Mesenchymal stem cell (in vitro differentiated cells and primary cell): ENCODE results near the gene DZANK1.

ENCODE experiments used
- DNase-seq: peaks from one replicate; pipeline ENCODE4 v3.0.0-alpha.2; 2013
- H2AFZ ChIP-seq: one replicate; pipeline ENCODE4 v1.6.1; 2013; ENCODE audit warnings: low read depth, mild to moderate bottlenecking, control low read depth, inconsistent platforms, low read length, moderate library complexity
- H2AK5ac ChIP-seq: 2 replicates; pipeline ENCODE4 v1.6.1; 2013; ENCODE audit warnings: low read length, moderate library complexity, mild to moderate bottlenecking, inconsistent platforms; ENCODE audit not compliant: severe bottlenecking
- H2BK120ac ChIP-seq: one replicate; pipeline ENCODE4 v1.6.1; 2013; ENCODE audit warnings: low read depth, mild to moderate bottlenecking, inconsistent platforms, low read length, moderate library complexity
- H2BK12ac ChIP-seq, 2 experiments: one replicate each; pipeline ENCODE4 v1.6.1; 2013; ENCODE audit warnings: inconsistent platforms in 2 of 2, low read length in 2 of 2, mild to moderate bottlenecking in 2 of 2, moderate library complexity in 2 of 2, control low read depth in 1 of 2
- H2BK15ac ChIP-seq: one replicate; pipeline ENCODE4 v1.6.1; 2013; ENCODE audit warnings: mild to moderate bottlenecking, low read depth, inconsistent platforms; ENCODE audit not compliant: poor library complexity, severe bottlenecking
- H2BK5ac ChIP-seq: 2 replicates; pipeline ENCODE4 v1.6.1; 2013; ENCODE audit warnings: low read depth, mild to moderate bottlenecking, low read length, control low read depth, inconsistent platforms; ENCODE audit not compliant: poor library complexity, severe bottlenecking
- H3K14ac ChIP-seq, 2 experiments: one replicate each; pipeline ENCODE4 v1.6.1; 2013; ENCODE audit warnings: inconsistent platforms in 2 of 2, low read length in 2 of 2, control low read depth in 1 of 2, mild to moderate bottlenecking in 1 of 2, moderate library complexity in 1 of 2
- H3K18ac ChIP-seq, 2 experiments: one replicate each; pipeline ENCODE4 v1.6.1; 2013; ENCODE audit warnings: inconsistent platforms in 2 of 2, low read length in 2 of 2, control low read depth in 1 of 2, low read depth in 1 of 2, mild to moderate bottlenecking in 1 of 2
- H3K23ac ChIP-seq, 2 experiments: one replicate each; pipeline ENCODE4 v1.6.1; 2013; ENCODE audit warnings: inconsistent platforms in 2 of 2, low read length in 2 of 2, mild to moderate bottlenecking in 2 of 2, moderate library complexity in 2 of 2, control low read depth in 1 of 2
- H3K27ac ChIP-seq: 2 replicates; pipeline ENCODE4 v1.5.1; 2013; ENCODE audit warnings: mild to moderate bottlenecking, moderate library complexity, low read length, control low read depth, inconsistent platforms; ENCODE audit not compliant: poor library complexity, severe bottlenecking
- H3K27me3 ChIP-seq, 2 experiments: 2 replicates each; pipeline versions ENCODE4 v1.6.1 to v1.7.0; 2013; ENCODE audit warnings: low read length in 2 of 2, mild to moderate bottlenecking in 2 of 2, moderate library complexity in 2 of 2, control low read depth in 1 of 2, inconsistent platforms in 1 of 2; ENCODE audit not compliant: control insufficient read depth in 1 of 2, insufficient read depth in 1 of 2
- H3K36me3 ChIP-seq, 2 experiments: 2 replicates each; pipeline versions ENCODE4 v1.6.1 to v1.7.0; 2013; ENCODE audit warnings: low read length in 2 of 2, control low read depth in 1 of 2, inconsistent platforms in 1 of 2, low read depth in 1 of 2, mild to moderate bottlenecking in 1 of 2; ENCODE audit not compliant: insufficient read depth in 2 of 2, control insufficient read depth in 1 of 2
- H3K4ac ChIP-seq, 2 experiments: one replicate each; pipeline ENCODE4 v1.6.1; 2013; ENCODE audit warnings: inconsistent platforms in 2 of 2, low read length in 2 of 2, mild to moderate bottlenecking in 2 of 2, moderate library complexity in 2 of 2, control low read depth in 1 of 2, low read depth in 1 of 2
- H3K4me1 ChIP-seq: 2 replicates; pipeline ENCODE4 v1.6.1; 2013; ENCODE audit warnings: low read depth, low read length, control low read depth; ENCODE audit not compliant: control insufficient read depth, insufficient read depth
- H3K4me2 ChIP-seq: 2 replicates; pipeline ENCODE4 v1.6.1; 2013; ENCODE audit warnings: low read length, mild to moderate bottlenecking, inconsistent platforms; ENCODE audit not compliant: poor library complexity, severe bottlenecking
- H3K4me3 ChIP-seq, 2 experiments: 2 replicates each; pipeline versions ENCODE4 v1.5.1 to v1.7.0; 2013; ENCODE audit warnings: low read length in 2 of 2, mild to moderate bottlenecking in 2 of 2, control low read depth in 1 of 2, low read depth in 1 of 2; ENCODE audit not compliant: insufficient read depth in 1 of 2
- H3K79me1 ChIP-seq: replicated peaks from 2 replicates; pipeline ENCODE4 v1.6.1; 2013; ENCODE audit warnings: mild to moderate bottlenecking, control low read depth, low read length, inconsistent platforms; ENCODE audit not compliant: poor library complexity, severe bottlenecking
- H3K9ac ChIP-seq: 2 replicates; pipeline ENCODE4 v1.7.0; 2013; ENCODE audit warnings: mild to moderate bottlenecking, low read length, moderate library complexity
- H3K9me3 ChIP-seq: 2 replicates; pipeline ENCODE4 v1.7.0; 2013; ENCODE audit warnings: mild to moderate bottlenecking, low read length; ENCODE audit not compliant: control insufficient read depth
- H4K8ac ChIP-seq: one replicate; pipeline ENCODE4 v1.6.1; 2013; ENCODE audit warnings: inconsistent platforms, mild to moderate bottlenecking, low read length, moderate library complexity
- H4K91ac ChIP-seq: one replicate; pipeline ENCODE4 v1.6.1; 2013; ENCODE audit warnings: mild to moderate bottlenecking, low read length, inconsistent platforms
- WGBS: methylation state at CpG from one replicate; pipeline ENCODE4 v1.1.7; 2013; ENCODE audit warnings: mixed read lengths; 5-methylcytosine and 5-hydroxymethylcytosine counted together

DZANK1 gene

GRCh38 chr20:18466574-18466893, 296 bp downstream of the DZANK1 start:
- Histone ChIP-seq H2AK5ac (no peak overlapping the region), H3K14ac (no peak overlapping the region), H4K91ac (no peak overlapping the region), H2BK12ac (no peak overlapping the region), H2BK120ac (no peak overlapping the region), H3K23ac (no peak overlapping the region), H3K4me3 (peak overlapping the region; percentile 72 to 92), H2AFZ (peak overlapping the region; percentile 87), H3K79me1 (peaks cover 22% of the 10 kb centered on the region), H2BK5ac (no peak overlapping the region), H3K9me3 (no peaks in the 10 kb centered on the region), H3K4me2 (peak overlapping the region; percentile 66), H3K36me3 (peaks cover 7 to 27% of the 10 kb centered on the region in 2 experiments), H2BK15ac (no peak overlapping the region), H3K9ac (peak overlapping the region; percentile 92), H3K18ac (peak overlapping the region in 1 of 2 experiments; percentile 71), H3K4ac (peak overlapping the region in 1 of 2 experiments; percentile 44), H4K8ac (peak overlapping the region; percentile 84), H3K27me3 (no peaks in the 10 kb centered on the region), H3K27ac (peak overlapping the region; percentile 92), H3K4me1 (peaks cover 2% of the 10 kb centered on the region)
- DNase-seq: no peak
- under 1% methylated on average over 15 of the region's 15 CpGs for WGBS

GRCh38 chr20:18465536-18466200, 1.2 kb downstream of the DZANK1 start:
- Histone ChIP-seq H3K14ac (no peak overlapping the region), H4K91ac (no peak overlapping the region), H3K27me3 (no peaks in the 10 kb centered on the region), H3K4me3 (peak overlapping the region in 1 of 2 experiments; percentile 92), H2BK15ac (no peak overlapping the region), H2BK120ac (no peak overlapping the region), H2AK5ac (no peak overlapping the region), H2BK5ac (no peak overlapping the region), H3K4me2 (peak overlapping the region; percentile 80), H2AFZ (no peak overlapping the region), H3K36me3 (peaks cover 0 to 18% of the 10 kb centered on the region in 2 experiments), H3K27ac (peak overlapping the region; percentile 92), H3K23ac (no peak overlapping the region), H4K8ac (no peak overlapping the region), H3K9me3 (no peaks in the 10 kb centered on the region), H3K4me1 (peaks cover 2% of the 10 kb centered on the region), H3K4ac (no peak overlapping the region), H3K9ac (peak overlapping the region; percentile 92), H3K79me1 (peaks cover 15% of the 10 kb centered on the region), H3K18ac (no peak overlapping the region), H2BK12ac (no peak overlapping the region)
- DNase-seq: no peak
- 58% methylated on average over 5 of the region's 6 CpGs for WGBS

DNA sequence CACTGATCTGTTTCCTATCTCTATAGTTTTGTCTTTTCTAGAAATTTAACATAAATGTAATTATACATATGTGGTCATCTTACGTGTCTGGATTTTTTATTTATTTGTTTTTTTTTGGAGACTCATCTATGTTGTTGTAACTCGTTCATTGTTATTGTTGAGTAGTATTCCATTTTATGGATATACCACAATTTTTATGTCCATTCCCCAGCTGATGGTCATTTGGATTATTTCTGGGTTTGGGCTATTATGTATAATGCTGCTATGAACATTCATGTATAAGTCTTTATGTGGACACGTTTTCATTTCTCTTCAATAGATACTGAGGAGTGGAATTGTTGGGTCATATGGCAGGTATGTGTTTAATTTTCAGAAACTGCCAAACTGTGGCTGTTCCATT, 10.2 kb downstream of the DZANK1 start:
- peaks cover 3% of the 10 kb centered on the region for H3K79me1 ChIP-seq
- WGBS: 80% methylated on average over 1 of the region's 3 CpGs
- H3K18ac ChIP-seq: no peak overlapping the region
- H2AK5ac ChIP-seq: no peak overlapping the region
- H3K27me3 ChIP-seq: no peaks in the 10 kb centered on the region
- H2BK120ac ChIP-seq: no peak overlapping the region
- no peak overlapping the region for H4K91ac ChIP-seq
- DNase-seq: no peak
- peaks cover 3% of the 10 kb centered on the region for H3K9me3 ChIP-seq
- H2BK12ac ChIP-seq: no peak overlapping the region
- H3K4me2 ChIP-seq: no peak overlapping the region
- H3K4me1 ChIP-seq: no peaks in the 10 kb centered on the region
- H2AFZ ChIP-seq: no peak overlapping the region
- H3K36me3 ChIP-seq: peaks cover 0 to 3% of the 10 kb centered on the region in 2 experiments
- no peak overlapping the region for H3K14ac ChIP-seq
- no peak overlapping the region for H4K8ac ChIP-seq
- no peak overlapping the region for H3K4me3 ChIP-seq
- H3K27ac ChIP-seq: no peak overlapping the region
- H3K9ac ChIP-seq: no peak overlapping the region
- no peak overlapping the region for H2BK5ac ChIP-seq
- H3K4ac ChIP-seq: no peak overlapping the region
- no peak overlapping the region for H2BK15ac ChIP-seq
- no peak overlapping the region for H3K23ac ChIP-seq

- Histone ChIP-seq H3K9ac (no peak overlapping the region), H3K4me2 (no peak overlapping the region)
Measured at GRCh38 chr20:18443886-18444285, 22.9 kb downstream of the DZANK1 start.

More at GRCh38 chr20:18443886-18444285, 22.9 kb downstream of the DZANK1 start:
- H2BK5ac ChIP-seq: no peak overlapping the region
- peak; percentile 6 for DNase-seq
- H2AFZ ChIP-seq: no peak overlapping the region
- H3K23ac ChIP-seq: no peak overlapping the region
- no peak overlapping the region for H4K91ac ChIP-seq
- no peak overlapping the region for H2BK120ac ChIP-seq
- H3K4me1 ChIP-seq: peaks cover 2% of the 10 kb centered on the region
- no peak overlapping the region for H2AK5ac ChIP-seq
- H3K27me3 ChIP-seq: no peaks in the 10 kb centered on the region
- H3K14ac ChIP-seq: no peak overlapping the region
- no peak overlapping the region for H3K4me3 ChIP-seq
- no peak overlapping the region for H2BK15ac ChIP-seq
- no peak overlapping the region for H3K4ac ChIP-seq
- H4K8ac ChIP-seq: no peak overlapping the region
- H3K18ac ChIP-seq: no peak overlapping the region
- no peaks in the 10 kb centered on the region for H3K79me1 ChIP-seq
- H3K9me3 ChIP-seq: no peaks in the 10 kb centered on the region
- H2BK12ac ChIP-seq: no peak overlapping the region
- no peak overlapping the region for H3K27ac ChIP-seq
- H3K36me3 ChIP-seq: no peaks in the 10 kb centered on the region
- 73% methylated on average over 4 of the region's 4 CpGs for WGBS
